BLaER1 (cell line): ENCODE results near the gene LIPG.

Source experiments
- H3K27ac ChIP-seq: shearing (Covaris generic); formaldehyde crosslinking; 2 replicates; pipeline ENCODE4 v1.8.1; 2022
- H3K27me3 ChIP-seq: shearing (Covaris generic); formaldehyde crosslinking; 2 replicates; pipeline ENCODE4 v1.8.1; 2022
- H3K36me3 ChIP-seq: shearing (Covaris generic); formaldehyde crosslinking; 2 replicates; pipeline ENCODE4 v1.8.1; 2022
- H3K4me1 ChIP-seq: shearing (Covaris generic); formaldehyde crosslinking; 2 replicates; pipeline ENCODE4 v1.8.1; 2022
- H3K4me2 ChIP-seq: shearing (Covaris generic); formaldehyde crosslinking; 2 replicates; pipeline ENCODE4 v1.8.1; 2022
- H3K4me3 ChIP-seq: shearing (Covaris generic); formaldehyde crosslinking; 2 replicates; pipeline ENCODE4 v1.8.1; 2022
- H3K9ac ChIP-seq: shearing (Covaris generic); formaldehyde crosslinking; 2 replicates; pipeline ENCODE4 v1.8.1; 2022
- H3K9me3 ChIP-seq: shearing (Covaris generic); formaldehyde crosslinking; 2 replicates; pipeline ENCODE4 v1.8.1; 2022
- H4K20me1 ChIP-seq: shearing (Covaris generic); formaldehyde crosslinking; 2 replicates; pipeline ENCODE4 v1.8.1; 2022
- Cebpa-rat ChIP-seq: shearing (Covaris generic); IDR thresholded peaks from 2 replicates; pipeline ENCODE4 v1.8.1; 2022

The LIPG gene

GRCh38 chr18:49645841-49646351 lies 84.0 kb downstream of the LIPG start:
- H3K4me1 ChIP-seq = no peaks in the 10 kb centered on the region
- H3K9me3 ChIP-seq = no peaks in the 10 kb centered on the region
- H3K4me3 ChIP-seq = no peak overlapping the region
- H3K4me2 ChIP-seq = no peak overlapping the region
- H3K9ac ChIP-seq = no peak overlapping the region
- H3K36me3 ChIP-seq = no peaks in the 10 kb centered on the region
- no peak for TF ChIP-seq Cebpa-rat
- H4K20me1 ChIP-seq = no peaks in the 10 kb centered on the region
- no peaks in the 10 kb centered on the region for H3K27me3 ChIP-seq
- no peak overlapping the region for H3K27ac ChIP-seq

- no peak overlapping the region for H3K27ac ChIP-seq
- H3K9me3 ChIP-seq = no peaks in the 10 kb centered on the region
- no peak overlapping the region for H3K4me3 ChIP-seq
- H3K9ac ChIP-seq = no peak overlapping the region
- no peak overlapping the region for H3K4me2 ChIP-seq
- TF ChIP-seq Cebpa-rat = no peak
- H3K36me3 ChIP-seq = no peaks in the 10 kb centered on the region
- no peaks in the 10 kb centered on the region for H3K27me3 ChIP-seq
- no peaks in the 10 kb centered on the region for H4K20me1 ChIP-seq
- no peaks in the 10 kb centered on the region for H3K4me1 ChIP-seq
These were observed 85.0 kb downstream of the LIPG start for GRCh38 chr18:49646873-49647272.

GRCh38 chr18:49647496-49648168 lies 85.8 kb downstream of the LIPG start:
- no peaks in the 10 kb centered on the region for H4K20me1 ChIP-seq
- no peaks in the 10 kb centered on the region for H3K4me1 ChIP-seq
- H3K4me2 ChIP-seq = no peak overlapping the region
- no peak overlapping the region for H3K9ac ChIP-seq
- H3K4me3 ChIP-seq = no peak overlapping the region
- no peaks in the 10 kb centered on the region for H3K9me3 ChIP-seq
- H3K27me3 ChIP-seq = no peaks in the 10 kb centered on the region
- H3K27ac ChIP-seq = no peak overlapping the region
- no peaks in the 10 kb centered on the region for H3K36me3 ChIP-seq
- no peak for TF ChIP-seq Cebpa-rat

- no peak overlapping the region for H3K9ac ChIP-seq
- no peak for TF ChIP-seq Cebpa-rat
- H3K9me3 ChIP-seq = no peaks in the 10 kb centered on the region
- no peak overlapping the region for H3K27ac ChIP-seq
- no peaks in the 10 kb centered on the region for H3K4me1 ChIP-seq
- H4K20me1 ChIP-seq = no peaks in the 10 kb centered on the region
- H3K36me3 ChIP-seq = no peaks in the 10 kb centered on the region
- H3K4me3 ChIP-seq = no peak overlapping the region
- H3K27me3 ChIP-seq = no peaks in the 10 kb centered on the region
- H3K4me2 ChIP-seq = no peak overlapping the region
These were observed 86.5 kb downstream of the LIPG start for GRCh38 chr18:49648326-49648725.
